Stimulated activated CD4-positive, alpha-beta T cell treated with anti-CD3 and anti-CD28 coated beads, Interleukin-4, amount 100 ng/mL, for 4 hours (primary cell): ENCODE data around the gene KCNIP1.

Experiments
- DNase-seq, 2 experiments: peaks; one replicate each; pipeline ENCODE4 v3.0.0-alpha.2; 2020

Gene KCNIP1

GRCh38 chr5:170571281-170571731, 67.5 kb downstream of the KCNIP1 start:
- DNase-seq = no peak

- peak in 1 of 2 experiments; percentile 43 for DNase-seq
Observed at GRCh38 chr5:170571875-170572852, 68.3 kb downstream of the KCNIP1 start.

- no peak for DNase-seq
Observed at GRCh38 chr5:170573114-170573513, 69.3 kb downstream of the KCNIP1 start.

- DNase-seq = no peak
Observed at GRCh38 chr5:170573660-170574059, 69.8 kb downstream of the KCNIP1 start.

GRCh38 chr5:170576602-170577535, 73.0 kb downstream of the KCNIP1 start:
- DNase-seq = no peak

GRCh38 chr5:170579601-170580000, 75.8 kb downstream of the KCNIP1 start:
- DNase-seq = no peak

GRCh38 chr5:170581211-170581610, 77.4 kb downstream of the KCNIP1 start:
- DNase-seq = no peak

GRCh38 chr5:170582644-170583330, 79.0 kb downstream of the KCNIP1 start:
- no peak for DNase-seq

GRCh38 chr5:170584003-170584402, 80.2 kb downstream of the KCNIP1 start:
- DNase-seq = no peak

GRCh38 chr5:170584450-170585058, 80.7 kb downstream of the KCNIP1 start:
- DNase-seq = no peak

GRCh38 chr5:170585273-170585948, 81.6 kb downstream of the KCNIP1 start:
- no peak for DNase-seq

- DNase-seq = no peak
Observed at GRCh38 chr5:170587808-170588207, 84.0 kb downstream of the KCNIP1 start.

- no peak for DNase-seq
Observed at GRCh38 chr5:170589643-170590042, 85.8 kb downstream of the KCNIP1 start.

GRCh38 chr5:170590566-170590965, 86.7 kb downstream of the KCNIP1 start:
- DNase-seq = no peak

GRCh38 chr5:170591054-170591453, 87.2 kb downstream of the KCNIP1 start:
- no peak for DNase-seq

GRCh38 chr5:170596482-170597044, 92.7 kb downstream of the KCNIP1 start:
- no peak for DNase-seq

- no peak for DNase-seq
Observed at GRCh38 chr5:170597109-170597751, 93.4 kb downstream of the KCNIP1 start.

- no peak for DNase-seq
Observed at GRCh38 chr5:170597872-170598271, 94.1 kb downstream of the KCNIP1 start.

- no peak for DNase-seq
Observed at GRCh38 chr5:170599756-170600155, 95.9 kb downstream of the KCNIP1 start.

GRCh38 chr5:170601619-170602018, 97.8 kb downstream of the KCNIP1 start:
- DNase-seq = no peak

- DNase-seq = no peak
Observed at GRCh38 chr5:170603109-170603508, 99.3 kb downstream of the KCNIP1 start.
